Neuron (in vitro differentiated cells): ENCODE measurements around the gene SERTM2.

Source experiments
- H2AFZ ChIP-seq: one replicate; pipeline ENCODE4 v1.6.1; 2013; ENCODE audit warnings: low read depth, mild to moderate bottlenecking, inconsistent platforms, low read length, moderate library complexity
- H3K27me3 ChIP-seq: one replicate; pipeline ENCODE4 v1.6.1; 2013; ENCODE audit warnings: low read length; ENCODE audit not compliant: insufficient read depth
- H3K36me3 ChIP-seq: one replicate; pipeline ENCODE4 v1.6.1; 2013; ENCODE audit warnings: low read length; ENCODE audit not compliant: insufficient read depth
- H3K4me1 ChIP-seq: one replicate; pipeline ENCODE4 v1.6.1; 2013; ENCODE audit warnings: low read length; ENCODE audit not compliant: insufficient read depth
- H3K4me3 ChIP-seq: 2 replicates; pipeline ENCODE4 v1.5.1; 2013; ENCODE audit warnings: mild to moderate bottlenecking, low read length, moderate library complexity
- H3K9me3 ChIP-seq: one replicate; pipeline ENCODE4 v1.6.1; 2013; ENCODE audit warnings: low read length

SERTM2 gene

DNA sequence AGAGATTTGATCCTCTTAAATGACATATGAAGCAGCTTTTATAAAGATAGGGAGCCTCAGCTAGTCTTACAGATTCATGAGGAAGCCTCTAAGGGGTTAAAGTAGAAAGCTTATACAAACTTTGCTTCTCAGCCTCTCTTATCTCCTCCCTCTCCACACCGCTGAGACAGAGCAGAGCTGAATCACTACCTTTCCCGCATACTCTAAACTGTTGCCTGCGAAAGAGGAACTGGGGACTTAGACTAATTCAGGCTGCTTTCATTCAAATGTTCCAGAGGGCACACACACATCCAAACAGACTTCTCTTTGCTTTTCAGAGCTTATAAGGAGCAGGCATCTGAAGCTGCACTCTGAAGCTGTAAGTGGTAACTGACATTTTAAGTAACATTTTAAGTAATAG lies at the start of gene SERTM2:
SERTM2 (plus strand) TSS at position 169 of the 400 bp plus-strand sequence. CDS start 7,213 bp downstream, outside the sequence.
- H3K9me3 ChIP-seq, result no peaks in the 10 kb centered on the region
- no peaks in the 10 kb centered on the region for H3K27me3 ChIP-seq
- no peak within 1 kb of the TSS for H3K4me3 ChIP-seq
- no peaks in the 10 kb centered on the region for H3K36me3 ChIP-seq
- H2AFZ ChIP-seq, result no peak within 1 kb of the TSS
- H3K4me1 ChIP-seq, result no peaks in the 10 kb centered on the region

DNA sequence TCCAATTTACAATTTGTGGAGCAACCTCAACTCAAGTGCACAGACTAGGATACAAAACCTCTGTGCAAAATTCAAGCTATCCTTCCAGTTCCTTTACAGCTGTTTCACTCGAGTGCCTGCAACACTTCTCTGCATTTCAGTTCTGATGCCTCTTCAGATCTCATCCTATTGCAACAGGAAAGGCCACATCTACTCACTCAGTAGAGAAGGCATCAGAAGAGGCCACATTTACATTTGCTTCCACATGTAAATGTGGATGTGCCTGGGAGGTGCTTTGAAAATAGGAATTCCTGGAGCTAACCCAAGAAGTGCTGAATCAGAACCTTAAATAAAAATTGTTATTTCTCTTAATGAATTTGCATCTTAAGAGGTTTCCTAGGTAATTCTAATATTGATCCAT lies 45.8 kb upstream of the SERTM2 start:
- no peaks in the 10 kb centered on the region for H3K36me3 ChIP-seq
- H2AFZ ChIP-seq, result no peak overlapping the region
- H3K4me3 ChIP-seq, result no peak overlapping the region
- peaks cover 2% of the 10 kb centered on the region for H3K9me3 ChIP-seq
- no peaks in the 10 kb centered on the region for H3K4me1 ChIP-seq
- H3K27me3 ChIP-seq, result no peaks in the 10 kb centered on the region

DNA sequence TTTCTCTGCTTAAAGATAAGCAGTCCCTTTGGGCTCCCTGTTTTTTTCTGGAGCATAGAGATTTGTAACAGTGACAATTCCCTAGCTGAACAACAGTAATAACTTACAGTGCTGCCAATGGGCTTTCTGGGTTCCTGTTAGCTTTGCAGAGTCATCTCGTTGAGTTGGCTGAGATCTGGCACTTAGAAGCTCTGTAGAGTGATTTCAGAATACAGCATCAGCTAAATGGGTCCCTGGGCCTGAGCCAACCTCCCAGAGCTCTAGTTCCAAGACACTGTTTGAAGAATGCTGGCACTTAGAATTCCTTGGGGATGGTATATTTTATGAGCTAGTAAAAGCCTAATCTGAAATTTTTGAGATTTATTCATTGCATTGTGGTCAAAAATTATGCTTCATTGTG lies 43.5 kb upstream of the SERTM2 start:
- Histone ChIP-seq H2AFZ (no peak overlapping the region), H3K9me3 (peaks cover 2% of the 10 kb centered on the region), H3K4me3 (no peak overlapping the region), H3K4me1 (no peaks in the 10 kb centered on the region), H3K36me3 (no peaks in the 10 kb centered on the region), H3K27me3 (no peaks in the 10 kb centered on the region)

DNA sequence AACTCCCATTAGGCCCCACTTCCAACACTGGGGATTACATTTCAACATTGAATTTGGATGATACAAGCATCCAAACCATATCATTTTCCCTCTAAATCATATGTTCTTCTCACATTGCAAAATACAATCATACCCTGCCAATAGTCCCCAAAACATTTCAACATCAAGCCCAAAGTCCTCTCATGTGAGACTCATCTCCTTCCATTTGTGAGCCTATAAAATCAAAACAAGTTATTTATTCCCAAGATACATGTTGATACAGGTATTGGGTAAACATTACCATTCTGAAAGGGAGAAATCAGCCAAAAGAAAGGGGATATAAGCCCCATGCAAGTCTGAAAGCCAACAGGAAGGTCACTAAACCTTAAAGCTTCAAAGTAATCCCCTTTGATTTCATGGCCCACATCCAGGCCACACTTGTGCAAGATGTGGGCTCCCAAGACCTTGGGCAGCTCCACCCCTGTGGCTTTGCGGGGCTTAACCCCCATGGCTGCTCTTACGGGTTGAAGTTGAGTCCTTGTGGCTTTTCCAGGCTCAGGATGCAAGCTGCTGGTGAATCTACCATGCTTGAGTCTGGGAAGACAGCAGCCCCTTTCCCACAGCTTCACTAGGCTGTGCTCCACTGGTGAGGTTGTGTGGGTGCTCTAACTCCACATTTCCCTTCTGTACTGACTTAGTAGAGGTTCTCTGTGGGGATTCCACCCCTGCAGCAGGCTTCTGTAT lies 40.6 kb upstream of the SERTM2 start:
- H3K27me3 ChIP-seq, result no peaks in the 10 kb centered on the region
- H3K9me3 ChIP-seq, result peaks cover 2% of the 10 kb centered on the region
- H3K4me3 ChIP-seq, result no peak overlapping the region
- no peak overlapping the region for H2AFZ ChIP-seq
- no peaks in the 10 kb centered on the region for H3K36me3 ChIP-seq
- H3K4me1 ChIP-seq, result no peaks in the 10 kb centered on the region

DNA sequence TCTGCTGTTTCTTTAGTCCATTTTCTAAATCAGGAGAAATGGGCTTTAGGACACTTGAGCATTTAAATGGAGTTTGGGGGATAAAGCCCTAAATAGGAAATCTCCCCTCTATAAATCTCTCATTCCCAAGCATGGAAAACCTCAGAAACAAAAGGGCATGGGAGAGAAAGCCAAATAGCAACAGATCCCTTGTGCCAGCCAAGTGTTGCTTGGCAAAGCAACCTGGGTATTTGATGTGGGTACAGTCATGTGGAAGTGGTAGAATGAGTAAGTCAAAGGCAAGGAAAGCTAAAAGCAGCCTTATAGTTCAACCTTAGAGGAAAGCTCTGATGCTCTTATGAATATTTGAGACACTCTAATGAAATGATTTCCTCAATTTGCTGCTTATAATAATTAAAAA lies 29.5 kb upstream of the SERTM2 start:
- H3K9me3 ChIP-seq, result peaks cover 1% of the 10 kb centered on the region
- H3K36me3 ChIP-seq, result no peaks in the 10 kb centered on the region
- H3K4me3 ChIP-seq, result no peak overlapping the region
- no peak overlapping the region for H2AFZ ChIP-seq
- no peaks in the 10 kb centered on the region for H3K27me3 ChIP-seq
- no peaks in the 10 kb centered on the region for H3K4me1 ChIP-seq

DNA sequence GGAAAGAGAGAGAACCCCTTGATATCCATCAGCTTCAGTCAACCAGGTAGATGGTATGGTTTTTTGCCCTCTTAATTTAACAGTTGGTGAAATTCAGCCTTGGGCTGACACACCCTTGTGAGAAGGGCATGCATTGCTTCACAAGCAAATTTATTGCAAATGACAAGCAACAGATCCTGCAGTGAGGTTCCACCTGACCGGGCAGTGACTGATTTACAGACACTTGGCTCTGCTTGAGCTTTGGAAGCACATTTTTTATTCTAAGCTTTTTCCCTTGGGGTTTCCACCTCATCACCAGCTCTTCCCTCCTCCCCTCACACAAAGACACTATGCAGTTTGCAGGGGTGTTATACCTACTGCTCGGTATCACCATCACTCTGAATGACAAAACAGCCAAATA lies 28.3 kb upstream of the SERTM2 start:
- Histone ChIP-seq H3K36me3 (no peaks in the 10 kb centered on the region), H3K4me1 (no peaks in the 10 kb centered on the region), H3K4me3 (no peak overlapping the region), H3K27me3 (no peaks in the 10 kb centered on the region), H3K9me3 (no peaks in the 10 kb centered on the region), H2AFZ (no peak overlapping the region)

DNA sequence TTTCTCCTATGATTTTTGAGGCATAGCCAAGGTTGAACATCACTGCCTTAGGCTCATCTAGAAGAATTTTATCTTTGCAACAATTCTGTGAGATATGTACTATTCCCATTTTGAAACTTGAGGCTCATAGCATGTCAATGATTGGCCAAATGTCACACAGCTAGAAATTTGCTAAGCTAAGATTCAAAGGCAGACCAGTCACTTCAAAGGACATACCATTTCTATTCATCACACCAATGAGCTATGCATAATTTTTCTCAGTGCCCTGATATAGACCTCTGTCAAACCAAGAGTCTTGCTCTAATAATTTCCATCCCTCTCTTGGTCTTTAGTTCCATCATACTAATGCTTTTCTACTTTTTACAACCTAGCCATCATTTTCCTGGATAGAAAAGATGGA lies 27.6 kb upstream of the SERTM2 start:
- Histone ChIP-seq H3K27me3 (no peaks in the 10 kb centered on the region), H2AFZ (no peak overlapping the region), H3K4me1 (no peaks in the 10 kb centered on the region), H3K9me3 (no peaks in the 10 kb centered on the region), H3K4me3 (no peak overlapping the region), H3K36me3 (no peaks in the 10 kb centered on the region)

DNA sequence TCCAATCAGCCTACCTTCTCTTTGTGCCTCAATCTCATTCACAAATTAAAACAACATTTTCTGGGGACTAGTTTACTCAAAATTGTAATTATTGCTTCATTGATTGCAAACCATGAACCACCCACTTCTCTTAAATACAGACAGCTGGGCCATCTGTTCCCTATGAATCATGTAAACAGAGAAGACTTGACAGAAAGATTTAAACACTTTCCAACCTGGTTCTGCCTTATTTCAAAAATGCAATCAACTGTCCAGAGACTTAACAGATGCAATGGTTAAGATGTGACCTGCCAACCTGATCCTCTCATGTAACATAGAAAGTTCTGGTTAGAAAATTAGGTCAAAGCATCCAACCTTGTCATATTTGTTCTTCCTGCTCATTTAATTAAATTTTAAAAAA lies 20.8 kb upstream of the SERTM2 start:
- Histone ChIP-seq H3K4me1 (no peaks in the 10 kb centered on the region), H2AFZ (no peak overlapping the region), H3K4me3 (no peak overlapping the region), H3K36me3 (no peaks in the 10 kb centered on the region), H3K9me3 (no peaks in the 10 kb centered on the region), H3K27me3 (no peaks in the 10 kb centered on the region)

DNA sequence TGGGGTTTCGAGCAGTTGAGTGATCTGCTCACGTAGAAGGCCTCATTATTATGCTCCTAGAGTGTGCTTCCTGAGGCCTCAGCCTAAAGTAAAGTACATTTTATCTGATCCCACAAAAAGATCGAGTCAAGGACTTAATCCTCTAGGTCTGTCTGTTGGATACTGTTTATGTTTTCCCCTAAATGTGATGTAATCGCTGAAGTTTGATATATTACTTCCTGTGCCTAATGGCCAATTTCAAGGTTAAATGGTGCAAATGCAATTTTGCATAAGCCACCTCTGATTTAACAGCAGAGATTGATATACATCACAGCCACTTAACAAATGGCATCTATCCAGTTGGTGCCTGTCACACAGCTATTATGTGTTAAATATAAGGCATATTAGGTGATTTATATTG lies 19.4 kb upstream of the SERTM2 start:
- no peaks in the 10 kb centered on the region for H3K4me1 ChIP-seq

DNA sequence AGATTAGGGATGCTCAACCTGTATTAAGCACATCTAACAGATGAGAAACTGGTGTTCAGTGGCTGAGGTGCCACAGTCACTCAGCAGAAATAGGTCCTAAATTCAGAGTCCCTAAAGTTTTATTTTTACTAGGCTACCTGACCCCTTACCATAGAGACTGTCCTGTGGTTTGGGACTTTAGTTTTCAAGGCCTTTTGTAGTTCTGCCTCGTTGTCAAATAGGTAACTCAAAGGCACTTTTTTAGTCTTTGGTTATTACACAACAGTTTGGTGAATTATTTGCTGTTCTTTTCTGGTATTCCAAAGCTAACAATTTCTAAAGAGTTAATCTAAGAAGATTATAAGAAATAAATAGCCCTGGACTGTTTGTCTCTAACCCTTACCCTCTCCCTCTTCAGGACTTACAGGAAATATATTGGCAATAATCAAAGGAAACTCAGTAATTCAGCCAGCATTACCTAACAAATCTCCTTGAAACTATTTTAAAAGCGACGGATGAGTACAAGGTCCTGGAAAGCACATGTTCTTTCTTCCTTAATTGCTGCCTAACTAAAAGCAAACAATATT lies 12.8 kb upstream of the SERTM2 start:
- no peaks in the 10 kb centered on the region for H3K36me3 ChIP-seq
- H2AFZ ChIP-seq, result no peak overlapping the region
- H3K9me3 ChIP-seq, result no peaks in the 10 kb centered on the region
- no peak overlapping the region for H3K4me3 ChIP-seq
- H3K4me1 ChIP-seq, result no peaks in the 10 kb centered on the region
- no peaks in the 10 kb centered on the region for H3K27me3 ChIP-seq

More for the DNA sequence above, 19.4 kb upstream of the SERTM2 start:
- Histone ChIP-seq H3K4me3 (no peak overlapping the region), H3K9me3 (no peaks in the 10 kb centered on the region), H2AFZ (no peak overlapping the region), H3K27me3 (no peaks in the 10 kb centered on the region), H3K36me3 (no peaks in the 10 kb centered on the region)

DNA sequence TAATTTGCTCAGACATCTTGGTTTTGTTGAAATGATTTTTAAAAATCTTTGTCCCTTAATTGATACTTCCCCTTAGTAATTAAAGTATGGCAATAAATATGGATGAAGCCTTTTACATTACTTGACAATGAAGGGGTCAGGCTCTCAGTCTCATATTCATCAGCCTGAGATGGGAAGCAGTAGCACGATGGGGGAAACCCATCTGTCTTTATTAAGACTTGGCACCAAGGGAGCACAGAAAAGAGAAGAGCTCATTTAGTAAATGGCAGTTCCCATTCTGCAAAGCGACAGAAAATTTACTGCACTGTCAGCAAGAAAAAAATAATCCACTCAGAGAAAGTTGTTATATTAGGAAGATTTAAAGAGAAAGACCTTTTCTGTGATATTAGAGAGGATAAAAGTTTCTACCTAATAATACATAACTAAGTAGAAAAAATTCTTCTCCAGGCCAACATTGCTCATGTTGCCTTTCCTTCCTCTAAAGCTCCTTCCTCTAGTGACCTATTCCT lies 7.9 kb upstream of the SERTM2 start:
- Histone ChIP-seq H2AFZ (no peak overlapping the region), H3K36me3 (no peaks in the 10 kb centered on the region), H3K9me3 (no peaks in the 10 kb centered on the region), H3K4me1 (no peaks in the 10 kb centered on the region), H3K27me3 (no peaks in the 10 kb centered on the region), H3K4me3 (no peak overlapping the region)

DNA sequence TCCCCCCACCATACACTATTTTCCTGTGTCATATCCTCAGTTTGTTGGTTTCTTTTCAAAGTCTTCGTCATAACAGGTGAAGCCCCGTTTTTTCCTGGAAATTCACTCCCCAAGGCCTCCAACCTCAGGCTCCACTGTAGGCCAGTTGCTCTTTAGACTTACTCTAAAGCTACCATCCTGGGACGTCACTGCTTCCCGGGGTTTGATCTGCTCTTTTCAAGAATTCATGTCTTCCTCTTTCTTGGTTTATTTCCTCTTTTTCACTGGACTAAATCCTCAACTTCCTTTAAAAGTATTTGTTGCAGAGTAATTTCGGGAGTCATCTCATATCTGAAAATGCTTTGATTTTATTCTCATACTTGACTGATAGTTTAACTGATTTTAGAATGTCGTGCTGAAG lies 6.5 kb upstream of the SERTM2 start:
- Histone ChIP-seq H3K9me3 (no peaks in the 10 kb centered on the region), H3K27me3 (no peaks in the 10 kb centered on the region), H3K4me3 (no peak overlapping the region), H2AFZ (no peak overlapping the region), H3K4me1 (no peaks in the 10 kb centered on the region), H3K36me3 (no peaks in the 10 kb centered on the region)

DNA sequence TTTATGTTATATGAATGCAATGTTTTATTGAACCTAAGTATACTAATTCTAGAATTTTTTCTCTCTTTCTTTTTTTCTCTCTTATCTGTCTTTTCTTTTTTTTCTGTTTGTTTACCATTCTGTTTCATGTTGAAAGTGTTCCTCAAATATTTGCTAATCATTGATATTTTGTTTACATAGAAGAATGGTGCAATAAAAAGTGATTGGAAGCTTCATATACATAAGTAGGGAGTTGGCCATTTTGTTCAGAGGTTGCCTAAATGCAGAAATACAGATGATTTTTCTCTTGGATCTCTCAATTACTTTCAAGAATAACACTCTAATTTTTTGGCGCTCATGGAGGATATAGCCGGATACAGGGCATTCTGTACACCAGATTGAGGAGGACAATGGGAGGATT lies 5.7 kb upstream of the SERTM2 start:
- Histone ChIP-seq H3K36me3 (no peaks in the 10 kb centered on the region), H3K4me1 (no peaks in the 10 kb centered on the region), H3K27me3 (no peaks in the 10 kb centered on the region), H3K9me3 (no peaks in the 10 kb centered on the region), H3K4me3 (no peak overlapping the region), H2AFZ (no peak overlapping the region)

DNA sequence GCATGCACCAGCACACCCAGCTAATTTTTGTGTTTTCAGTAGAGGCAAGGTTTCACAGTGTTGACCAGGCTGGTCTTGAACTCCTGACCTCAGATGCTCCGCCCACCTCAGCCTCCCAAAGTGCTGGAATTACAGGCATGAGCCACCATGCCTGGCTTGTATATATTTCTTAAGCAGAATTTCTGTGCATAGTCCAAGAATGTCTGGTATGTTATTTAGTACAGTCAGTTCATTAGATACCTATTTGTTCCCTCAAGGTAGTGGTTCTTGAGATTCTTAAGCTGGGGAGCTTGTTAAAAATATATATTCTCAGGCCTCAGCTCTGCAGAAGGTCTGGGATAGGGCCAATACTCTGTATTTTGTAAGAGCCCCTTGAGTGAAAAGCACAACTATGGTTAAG lies 4.6 kb upstream of the SERTM2 start:
- H2AFZ ChIP-seq, result no peak overlapping the region
- H3K36me3 ChIP-seq, result no peaks in the 10 kb centered on the region
- no peaks in the 10 kb centered on the region for H3K27me3 ChIP-seq
- no peak overlapping the region for H3K4me3 ChIP-seq
- H3K9me3 ChIP-seq, result no peaks in the 10 kb centered on the region
- H3K4me1 ChIP-seq, result no peaks in the 10 kb centered on the region
